HepG2 (cell line): ENCODE results near the gene DDO. TPM values are rescaled to one million over a fixed set of nuclear protein-coding genes. Genes with fewer than 3 reads are reported as not detected.
A peak's percentile ranks its signal among the peaks of the same experiment; 100 is the strongest.

Experiments used
- CENPT ChIP-seq: sonication (generic); formaldehyde crosslinking; IDR thresholded peaks from 2 replicates; pipeline ENCODE4 v1.8.0; 2022; ENCODE audit warnings: low read depth, mild to moderate bottlenecking, moderate library complexity, missing genetic modification reagents
- JUN ChIP-seq: sonication (generic); formaldehyde crosslinking; IDR thresholded peaks from 2 replicates; pipeline ENCODE4 v1.4.0; 2020; ENCODE audit warnings: mild to moderate bottlenecking, missing genetic modification reagents
- MIER2 ChIP-seq: IDR thresholded peaks from 2 replicates; pipeline ENCODE4 v1.6.1; 2016; ENCODE audit warnings: missing biosample characterization, missing genetic modification reagents
- MXD4 ChIP-seq: IDR thresholded peaks from 2 replicates; pipeline ENCODE4 v1.6.1; 2016; ENCODE audit warnings: mild to moderate bottlenecking, missing biosample characterization, missing genetic modification reagents
- NR2F6 ChIP-seq, 2 experiments: IDR thresholded peaks; 2 replicates each; pipeline ENCODE4 v1.6.1; 2016; ENCODE audit warnings: antibody characterized with exemption in 1 of 2, mild to moderate bottlenecking in 1 of 2
- PHF20 ChIP-seq: sonication (generic); formaldehyde crosslinking; IDR thresholded peaks from 2 replicates; pipeline ENCODE4 v1.5.0; 2020; ENCODE audit warnings: mild to moderate bottlenecking, missing genetic modification reagents
- RBFOX2 ChIP-seq: fragments of 200-400 bp; formaldehyde crosslinking; IDR thresholded peaks from 2 replicates; pipeline ENCODE4 v1.6.1; 2017; ENCODE audit warnings: low read depth, mild to moderate bottlenecking, low read length
- SNAPC2 ChIP-seq: sonication (generic); formaldehyde crosslinking; IDR thresholded peaks from 2 replicates; pipeline ENCODE4 v1.8.1; 2022; ENCODE audit warnings: mild to moderate bottlenecking, missing genetic modification reagents
- STAT5B ChIP-seq: sonication (generic); formaldehyde crosslinking; IDR thresholded peaks from 2 replicates; pipeline ENCODE4 v1.4.0; 2020; ENCODE audit warnings: missing genetic modification reagents
- THAP11 ChIP-seq: IDR thresholded peaks from 2 replicates; pipeline ENCODE4 v1.6.1; 2016; ENCODE audit warnings: missing biosample characterization, missing genetic modification reagents
- ZBTB1 ChIP-seq: sonication (generic); formaldehyde crosslinking; IDR thresholded peaks from 2 replicates; pipeline ENCODE4 v1.4.0; 2020; ENCODE audit warnings: missing genetic modification reagents, borderline replicate concordance
- ZEB1 ChIP-seq: IDR thresholded peaks from 2 replicates; pipeline ENCODE4 v1.6.1; 2012; ENCODE audit warnings: mild to moderate bottlenecking, low read depth, inconsistent platforms; ENCODE audit not compliant: insufficient replicate concordance
- ZNF101 ChIP-seq: sonication (generic); formaldehyde crosslinking; IDR thresholded peaks from 2 replicates; pipeline ENCODE4 v1.4.0; 2020; ENCODE audit warnings: mild to moderate bottlenecking, low read depth, missing genetic modification reagents, borderline replicate concordance
- ZNF329 ChIP-seq: sonication (generic); formaldehyde crosslinking; IDR thresholded peaks from 2 replicates; pipeline ENCODE4 v1.9.0; 2021; ENCODE audit warnings: low read depth, mild to moderate bottlenecking, missing genetic modification reagents
- ZNF619 ChIP-seq: sonication (generic); formaldehyde crosslinking; IDR thresholded peaks from 2 replicates; pipeline ENCODE4 v1.4.0; 2020; ENCODE audit warnings: mild to moderate bottlenecking, missing genetic modification reagents
- ZNF773 ChIP-seq: sonication (generic); formaldehyde crosslinking; IDR thresholded peaks from 2 replicates; pipeline ENCODE4 v1.4.0; 2020; ENCODE audit warnings: missing genetic modification reagents, borderline replicate concordance
- ZSCAN22 ChIP-seq: sonication (generic); formaldehyde crosslinking; IDR thresholded peaks from 2 replicates; pipeline ENCODE4 v1.4.0; 2020; ENCODE audit warnings: mild to moderate bottlenecking, missing genetic modification reagents
- polyA plus RNA-seq, 8 experiments: library from polyadenylated mRNA; depleted of rRNA in 3 of 8; stranded (reverse) in 7 of 8; unstranded in 1 of 8; fragments of >200 nt; fragmentation: Illumina TruSeq in 4 of 8; extraction: Trizol in 4 of 8; gene quantifications; 2 replicates each; pipeline versions ENCODE4 v1.2.1 to v1.2.3, GENCODE V29; 2011 to 2016; ENCODE audit warnings: low read depth in 4 of 8, missing spikeins in 1 of 8, mixed read lengths in 1 of 8; ENCODE audit not compliant: insufficient read depth in 1 of 8
- total RNA-seq, 5 experiments: library from RNA; depleted of rRNA; stranded (reverse); fragments of >200 nt; fragmentation: Illumina TruSeq; extraction: Trizol; gene quantifications; 2 replicates each; pipeline ENCODE4 v1.2.3, GENCODE V29; 2016; ENCODE audit warnings: low read depth in 1 of 5
- TF ChIP-seq, protein P1 (sequence below): sonication (generic); formaldehyde crosslinking; IDR thresholded peaks from 2 replicates; pipeline ENCODE4 v1.5.1; 2020; ENCODE audit warnings: missing genetic modification reagents, mild to moderate bottlenecking, borderline replicate concordance
- TF ChIP-seq, protein P2 (sequence below): sonication (generic); formaldehyde crosslinking; IDR thresholded peaks from 2 replicates; pipeline ENCODE4 v1.9.0; 2021; ENCODE audit warnings: missing genetic modification reagents, mild to moderate bottlenecking, borderline replicate concordance
- TF ChIP-seq, protein P3 (sequence below): sonication (generic); formaldehyde crosslinking; IDR thresholded peaks from 2 replicates; pipeline ENCODE4 v1.4.0; 2020; ENCODE audit warnings: mild to moderate bottlenecking, missing genetic modification reagents, borderline replicate concordance
- TF ChIP-seq, protein P4 (sequence below): sonication (generic); formaldehyde crosslinking; IDR thresholded peaks from 2 replicates; pipeline ENCODE4 v1.8.0; 2023; ENCODE audit warnings: mild to moderate bottlenecking, missing genetic modification reagents

Gene DDO
- total and polyA plus RNA-seq, 2 of the 13 experiments (the other 11 are each of a cell fraction or from before 2014, with no cell fraction given) = 6.1 to 10.3 TPM

DNA sequence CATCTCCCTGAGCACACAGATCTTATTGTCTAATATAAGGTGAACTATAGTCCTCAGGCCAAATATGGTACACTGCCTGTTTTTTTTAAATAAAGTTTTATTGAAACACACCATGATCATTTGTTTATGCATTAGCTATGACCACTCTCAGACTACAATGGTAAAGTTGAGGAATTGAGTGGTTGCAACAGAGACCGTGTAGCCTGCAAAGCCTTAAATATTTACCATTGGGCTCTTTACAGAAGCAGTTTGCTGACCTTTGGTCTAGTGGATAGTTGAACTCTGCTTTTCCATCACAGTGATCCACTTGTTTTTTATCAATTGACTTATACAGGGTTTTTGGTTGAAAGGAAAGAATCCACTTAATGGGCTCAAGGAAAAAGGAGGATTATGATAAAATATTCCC is 29.9 kb downstream of the DDO start (continued):
- TF ChIP-seq, protein P1, sequence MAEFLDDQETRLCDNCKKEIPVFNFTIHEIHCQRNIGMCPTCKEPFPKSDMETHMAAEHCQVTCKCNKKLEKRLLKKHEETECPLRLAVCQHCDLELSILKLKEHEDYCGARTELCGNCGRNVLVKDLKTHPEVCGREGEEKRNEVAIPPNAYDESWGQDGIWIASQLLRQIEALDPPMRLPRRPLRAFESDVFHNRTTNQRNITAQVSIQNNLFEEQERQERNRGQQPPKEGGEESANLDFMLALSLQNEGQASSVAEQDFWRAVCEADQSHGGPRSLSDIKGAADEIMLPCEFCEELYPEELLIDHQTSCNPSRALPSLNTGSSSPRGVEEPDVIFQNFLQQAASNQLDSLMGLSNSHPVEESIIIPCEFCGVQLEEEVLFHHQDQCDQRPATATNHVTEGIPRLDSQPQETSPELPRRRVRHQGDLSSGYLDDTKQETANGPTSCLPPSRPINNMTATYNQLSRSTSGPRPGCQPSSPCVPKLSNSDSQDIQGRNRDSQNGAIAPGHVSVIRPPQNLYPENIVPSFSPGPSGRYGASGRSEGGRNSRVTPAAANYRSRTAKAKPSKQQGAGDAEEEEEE = no peak
- no peak for TF ChIP-seq ZNF101 (CRISPR knock-in tag)
- no peak for TF ChIP-seq MXD4 (CRISPR knock-in tag)
- no peak for TF ChIP-seq CENPT
- no peak for TF ChIP-seq STAT5B
- no peak for TF ChIP-seq ZNF619 (CRISPR knock-in tag)
- no peak for TF ChIP-seq THAP11 (CRISPR knock-in tag)
- TF ChIP-seq RBFOX2 = no peak
- TF ChIP-seq, protein P2, sequence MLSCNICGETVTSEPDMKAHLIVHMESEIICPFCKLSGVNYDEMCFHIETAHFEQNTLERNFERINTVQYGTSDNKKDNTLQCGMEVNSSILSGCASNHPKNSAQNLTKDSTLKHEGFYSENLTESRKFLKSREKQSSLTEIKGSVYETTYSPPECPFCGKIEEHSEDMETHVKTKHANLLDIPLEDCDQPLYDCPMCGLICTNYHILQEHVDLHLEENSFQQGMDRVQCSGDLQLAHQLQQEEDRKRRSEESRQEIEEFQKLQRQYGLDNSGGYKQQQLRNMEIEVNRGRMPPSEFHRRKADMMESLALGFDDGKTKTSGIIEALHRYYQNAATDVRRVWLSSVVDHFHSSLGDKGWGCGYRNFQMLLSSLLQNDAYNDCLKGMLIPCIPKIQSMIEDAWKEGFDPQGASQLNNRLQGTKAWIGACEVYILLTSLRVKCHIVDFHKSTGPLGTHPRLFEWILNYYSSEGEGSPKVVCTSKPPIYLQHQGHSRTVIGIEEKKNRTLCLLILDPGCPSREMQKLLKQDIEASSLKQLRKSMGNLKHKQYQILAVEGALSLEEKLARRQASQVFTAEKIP = no peak
- peak; percentile 47 for TF ChIP-seq NR2F6 (IDR thresholded peaks at IDR 0.05)
- peak; percentile 49; the same call in 1 of the 2 replicates for TF ChIP-seq NR2F6 (CRISPR knock-in tag; IDR thresholded peaks at IDR 0.05)
- no peak for TF ChIP-seq JUN
- TF ChIP-seq ZBTB1 = no peak
- TF ChIP-seq ZNF329 (CRISPR knock-in tag) = no peak
- no peak for TF ChIP-seq ZSCAN22
- TF ChIP-seq ZEB1 = no peak
- no peak for TF ChIP-seq PHF20 (CRISPR knock-in tag)
- TF ChIP-seq, protein P3, sequence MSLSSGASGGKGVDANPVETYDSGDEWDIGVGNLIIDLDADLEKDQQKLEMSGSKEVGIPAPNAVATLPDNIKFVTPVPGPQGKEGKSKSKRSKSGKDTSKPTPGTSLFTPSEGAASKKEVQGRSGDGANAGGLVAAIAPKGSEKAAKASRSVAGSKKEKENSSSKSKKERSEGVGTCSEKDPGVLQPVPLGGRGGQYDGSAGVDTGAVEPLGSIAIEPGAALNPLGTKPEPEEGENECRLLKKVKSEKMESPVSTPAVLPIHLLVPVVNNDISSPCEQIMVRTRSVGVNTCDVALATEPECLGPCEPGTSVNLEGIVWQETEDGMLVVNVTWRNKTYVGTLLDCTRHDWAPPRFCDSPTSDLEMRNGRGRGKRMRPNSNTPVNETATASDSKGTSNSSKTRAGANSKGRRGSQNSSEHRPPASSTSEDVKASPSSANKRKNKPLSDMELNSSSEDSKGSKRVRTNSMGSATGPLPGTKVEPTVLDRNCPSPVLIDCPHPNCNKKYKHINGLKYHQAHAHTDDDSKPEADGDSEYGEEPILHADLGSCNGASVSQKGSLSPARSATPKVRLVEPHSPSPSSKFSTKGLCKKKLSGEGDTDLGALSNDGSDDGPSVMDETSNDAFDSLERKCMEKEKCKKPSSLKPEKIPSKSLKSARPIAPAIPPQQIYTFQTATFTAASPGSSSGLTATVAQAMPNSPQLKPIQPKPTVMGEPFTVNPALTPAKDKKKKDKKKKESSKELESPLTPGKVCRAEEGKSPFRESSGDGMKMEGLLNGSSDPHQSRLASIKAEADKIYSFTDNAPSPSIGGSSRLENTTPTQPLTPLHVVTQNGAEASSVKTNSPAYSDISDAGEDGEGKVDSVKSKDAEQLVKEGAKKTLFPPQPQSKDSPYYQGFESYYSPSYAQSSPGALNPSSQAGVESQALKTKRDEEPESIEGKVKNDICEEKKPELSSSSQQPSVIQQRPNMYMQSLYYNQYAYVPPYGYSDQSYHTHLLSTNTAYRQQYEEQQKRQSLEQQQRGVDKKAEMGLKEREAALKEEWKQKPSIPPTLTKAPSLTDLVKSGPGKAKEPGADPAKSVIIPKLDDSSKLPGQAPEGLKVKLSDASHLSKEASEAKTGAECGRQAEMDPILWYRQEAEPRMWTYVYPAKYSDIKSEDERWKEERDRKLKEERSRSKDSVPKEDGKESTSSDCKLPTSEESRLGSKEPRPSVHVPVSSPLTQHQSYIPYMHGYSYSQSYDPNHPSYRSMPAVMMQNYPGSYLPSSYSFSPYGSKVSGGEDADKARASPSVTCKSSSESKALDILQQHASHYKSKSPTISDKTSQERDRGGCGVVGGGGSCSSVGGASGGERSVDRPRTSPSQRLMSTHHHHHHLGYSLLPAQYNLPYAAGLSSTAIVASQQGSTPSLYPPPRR (CRISPR knock-in tag) = no peak
- TF ChIP-seq, protein P4, sequence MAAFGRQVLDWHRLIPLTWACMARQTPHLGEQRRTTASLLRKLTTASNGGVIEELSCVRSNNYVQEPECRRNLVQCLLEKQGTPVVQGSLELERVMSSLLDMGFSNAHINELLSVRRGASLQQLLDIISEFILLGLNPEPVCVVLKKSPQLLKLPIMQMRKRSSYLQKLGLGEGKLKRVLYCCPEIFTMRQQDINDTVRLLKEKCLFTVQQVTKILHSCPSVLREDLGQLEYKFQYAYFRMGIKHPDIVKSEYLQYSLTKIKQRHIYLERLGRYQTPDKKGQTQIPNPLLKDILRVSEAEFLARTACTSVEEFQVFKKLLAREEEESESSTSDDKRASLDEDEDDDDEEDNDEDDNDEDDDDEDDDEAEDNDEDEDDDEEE (CRISPR knock-in tag) = no peak
- peak; percentile 57; the same call in 1 of the 2 replicates for TF ChIP-seq MIER2 (CRISPR knock-in tag)
- no peak for TF ChIP-seq SNAPC2
- no peak for TF ChIP-seq ZNF773 (CRISPR knock-in tag)
